Left forelimb (tissue), 1 donor: ENCODE measurements around the gene TSBP1.

Experiments
- DNase-seq: peaks from one replicate; pipeline ENCODE4 v3.0.0-alpha.2; 2018; ENCODE audit warnings: low spot score

Gene TSBP1

GRCh38 chr6:32371803-32372202 lies at the start of gene TSBP1:
TSBP1 (minus strand) TSS chr6:32371903; CDS start chr6:32371706, 197 bp downstream.
- DNase-seq, result no peak

- no peak for DNase-seq
Measured at GRCh38 chr6:32416036-32416435, 44.3 kb upstream of the TSBP1 start.

- DNase-seq, result peak; percentile 69
Measured at GRCh38 chr6:32415521-32416019, 43.9 kb upstream of the TSBP1 start.

- DNase-seq, result peak; percentile 80
Measured at GRCh38 chr6:32413427-32414047, 41.8 kb upstream of the TSBP1 start.

GRCh38 chr6:32411566-32412327 lies 40.0 kb upstream of the TSBP1 start:
- DNase-seq, result no peak

- no peak for DNase-seq
Measured at GRCh38 chr6:32410906-32411305, 39.2 kb upstream of the TSBP1 start.

- DNase-seq, result no peak
Measured at GRCh38 chr6:32406857-32407256, 35.2 kb upstream of the TSBP1 start, which contains the start of gene BTNL2. BTNL2 (minus strand) TSS chr6:32407181; CDS start chr6:32407123, 58 bp downstream.

- DNase-seq, result no peak
Measured at GRCh38 chr6:32406197-32406596, 34.5 kb upstream of the TSBP1 start.

GRCh38 chr6:32405656-32406055 lies 34.0 kb upstream of the TSBP1 start:
- DNase-seq, result no peak

- no peak for DNase-seq
Measured at GRCh38 chr6:32402812-32403211, 31.1 kb upstream of the TSBP1 start.

GRCh38 chr6:32401284-32401963 lies 29.7 kb upstream of the TSBP1 start:
- no peak for DNase-seq

- DNase-seq, result no peak
Measured at GRCh38 chr6:32397252-32397920, 25.7 kb upstream of the TSBP1 start.

- no peak for DNase-seq
Measured at GRCh38 chr6:32396028-32396427, 24.3 kb upstream of the TSBP1 start.

GRCh38 chr6:32393665-32394420 lies 22.1 kb upstream of the TSBP1 start:
- DNase-seq, result no peak

- no peak for DNase-seq
Measured at GRCh38 chr6:32391505-32391904, 19.8 kb upstream of the TSBP1 start.

GRCh38 chr6:32387589-32388340 lies 16.1 kb upstream of the TSBP1 start:
- DNase-seq, result no peak

GRCh38 chr6:32386040-32386439 lies 14.3 kb upstream of the TSBP1 start:
- no peak for DNase-seq

- DNase-seq, result no peak
Measured at GRCh38 chr6:32382757-32383420, 11.2 kb upstream of the TSBP1 start.

- no peak for DNase-seq
Measured at GRCh38 chr6:32379545-32379944, 7.8 kb upstream of the TSBP1 start.
